NCI-H146 treated with DMSO at 0.1 percent for 48 hours (cell line): ENCODE data around the gene BLOC1S3.

Experiments used
- DNase-seq: peaks from one replicate; lab custom pipeline; 2025; ENCODE audit not compliant: unreplicated experiment; lab: John Stamatoyannopoulos, UW

Gene BLOC1S3

DNA sequence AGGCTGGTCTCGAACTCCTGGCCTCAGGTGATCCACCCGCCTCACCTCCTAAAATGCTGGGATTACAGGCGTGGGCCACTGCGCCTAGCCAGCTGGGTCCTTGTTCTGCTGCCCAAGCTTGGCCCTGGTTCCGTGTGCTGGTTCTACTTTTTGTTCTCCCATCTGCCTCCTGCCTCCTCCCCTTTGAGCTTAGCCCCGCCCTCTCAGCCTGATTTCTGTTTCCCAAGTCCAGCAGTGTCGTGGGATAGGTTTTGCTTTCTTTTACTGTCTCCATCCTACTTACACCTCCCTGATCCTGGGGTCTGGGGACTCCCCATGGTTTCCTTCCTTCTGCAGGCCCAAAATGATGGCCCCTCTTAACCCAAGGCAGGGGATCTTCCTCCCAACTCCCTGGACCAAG lies 2.4 kb downstream of the BLOC1S3 start:
- no peak for DNase-seq

DNA sequence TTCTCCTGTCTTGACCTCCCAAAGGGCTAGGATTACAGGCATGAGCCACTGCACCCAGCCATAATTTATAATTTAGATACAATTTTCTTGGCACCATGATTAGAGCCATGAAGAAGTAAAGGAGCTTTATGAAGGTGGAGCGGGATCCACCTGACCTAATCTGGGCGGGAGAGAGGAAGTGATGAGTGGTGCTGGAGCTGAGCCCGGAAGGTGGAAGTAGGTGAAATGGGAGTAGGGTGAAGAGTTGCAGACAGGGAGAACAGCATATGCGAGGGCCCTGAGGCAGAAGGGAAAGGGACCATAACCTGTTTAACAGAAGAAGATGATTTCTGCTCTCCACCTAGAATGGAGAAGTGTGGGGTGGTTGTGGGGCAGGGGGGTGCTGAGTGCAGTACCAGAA lies 4.2 kb downstream of the BLOC1S3 start:
- no peak for DNase-seq

DNA sequence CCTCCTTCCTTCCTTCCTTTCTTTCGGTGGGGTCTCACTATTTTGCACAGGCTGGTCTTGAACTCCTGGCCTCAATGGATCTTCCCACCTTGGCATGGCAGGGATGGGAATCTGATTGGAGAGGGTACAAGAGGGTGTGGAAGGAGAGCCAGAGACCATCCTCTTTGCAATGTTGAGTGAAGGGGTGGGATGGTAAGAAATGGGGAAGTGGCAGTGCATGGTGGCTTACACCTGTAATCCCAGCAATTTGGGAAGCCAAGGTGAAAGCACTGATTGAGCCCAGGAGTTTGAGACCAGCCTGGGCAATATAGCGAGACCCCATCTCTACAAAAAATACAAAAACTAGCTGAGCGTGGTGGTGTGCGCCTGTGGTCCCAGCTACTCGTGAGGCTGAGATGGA lies 5.5 kb downstream of the BLOC1S3 start:
- no peak for DNase-seq

DNA sequence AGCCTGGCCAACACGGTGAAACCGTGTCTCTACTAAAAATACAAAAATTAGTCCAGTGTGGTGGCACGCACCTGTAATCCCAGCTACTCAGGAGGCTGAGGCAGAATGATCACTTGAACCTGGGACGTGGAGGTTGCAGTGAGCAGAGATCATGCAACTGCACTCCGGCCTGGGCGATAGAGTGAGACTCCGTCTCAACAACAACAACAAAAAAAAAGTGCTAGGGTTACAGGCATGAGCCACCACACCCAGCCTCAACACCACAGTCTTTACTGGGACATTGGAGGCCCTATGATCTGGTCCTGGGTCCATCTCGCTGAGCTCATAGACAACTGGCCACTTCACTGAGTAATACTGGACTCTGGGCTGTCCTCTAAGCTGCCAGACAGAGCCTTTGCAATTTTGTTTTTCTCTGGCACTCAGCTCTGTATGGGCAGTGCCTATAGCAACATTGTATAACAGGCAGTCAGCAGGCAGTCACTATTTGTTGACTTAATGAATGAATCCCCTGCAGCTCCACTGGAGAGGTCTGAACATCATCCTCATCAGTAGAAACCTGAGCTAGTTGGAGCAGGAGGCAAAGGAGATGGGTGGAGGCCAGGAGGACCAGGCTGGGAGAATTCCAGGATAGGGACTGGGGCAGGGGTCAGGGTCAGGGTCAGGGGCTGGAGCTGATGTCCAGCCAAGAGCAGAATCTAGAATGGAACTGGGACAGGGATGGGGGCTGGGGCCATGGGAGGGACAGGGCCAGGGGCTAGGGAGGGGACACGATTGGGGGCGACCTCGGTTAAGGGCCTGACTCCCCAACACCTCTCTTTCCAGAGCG lies 8.1 kb downstream of the BLOC1S3 start:
- DNase-seq = peak; percentile 67

DNA sequence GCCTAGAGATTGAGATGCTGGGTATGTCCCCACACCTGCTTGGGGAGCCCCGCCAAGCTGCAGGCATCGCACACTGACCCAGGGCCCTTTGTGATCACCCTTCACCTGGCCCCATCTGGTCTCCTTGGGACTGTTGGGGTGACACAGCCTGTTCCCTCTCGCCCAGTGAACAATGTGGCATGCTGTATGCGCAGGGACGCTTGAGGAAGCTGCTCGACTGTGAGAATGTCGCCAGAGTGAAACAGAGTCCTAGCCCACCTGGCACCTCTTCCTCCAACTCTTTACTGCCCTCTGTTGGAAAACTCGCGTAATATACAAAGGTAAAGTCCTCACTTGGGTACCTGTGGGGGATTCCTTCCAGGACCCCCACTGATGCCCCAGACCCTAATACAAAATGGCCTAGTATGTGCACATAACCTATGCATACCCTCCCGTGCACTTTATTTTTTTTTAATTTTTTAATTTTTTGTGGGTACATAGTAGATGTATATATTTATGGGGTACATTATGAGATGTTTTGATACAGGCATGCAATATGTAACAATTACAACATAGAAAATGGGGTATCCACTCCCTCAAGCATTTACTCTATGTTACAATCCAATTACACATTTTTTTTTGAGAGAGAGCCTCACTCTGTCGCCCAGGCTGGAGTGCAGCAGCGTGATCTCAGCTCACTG lies 9.0 kb downstream of the BLOC1S3 start:
- DNase-seq = peak; percentile 44

DNA sequence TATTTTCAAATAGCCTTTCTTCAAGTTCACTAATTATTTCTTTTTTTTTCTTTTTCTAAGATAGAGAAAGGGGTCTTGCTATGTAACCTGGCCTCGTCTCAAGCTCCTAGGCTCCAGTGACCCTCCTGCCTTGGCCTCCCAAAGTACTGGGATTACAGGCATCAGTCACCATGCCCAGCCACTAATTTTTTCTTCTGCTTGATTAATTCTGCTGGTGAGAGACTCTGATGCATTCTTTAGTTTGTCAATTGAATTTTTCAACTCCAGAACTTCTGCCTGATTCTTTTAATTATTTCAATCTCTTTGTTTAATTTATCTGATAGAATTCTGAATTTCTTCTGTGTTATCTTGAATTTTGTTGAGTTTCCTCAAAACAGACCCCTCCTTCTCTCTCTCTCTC lies 11.4 kb downstream of the BLOC1S3 start:
- no peak for DNase-seq

DNA sequence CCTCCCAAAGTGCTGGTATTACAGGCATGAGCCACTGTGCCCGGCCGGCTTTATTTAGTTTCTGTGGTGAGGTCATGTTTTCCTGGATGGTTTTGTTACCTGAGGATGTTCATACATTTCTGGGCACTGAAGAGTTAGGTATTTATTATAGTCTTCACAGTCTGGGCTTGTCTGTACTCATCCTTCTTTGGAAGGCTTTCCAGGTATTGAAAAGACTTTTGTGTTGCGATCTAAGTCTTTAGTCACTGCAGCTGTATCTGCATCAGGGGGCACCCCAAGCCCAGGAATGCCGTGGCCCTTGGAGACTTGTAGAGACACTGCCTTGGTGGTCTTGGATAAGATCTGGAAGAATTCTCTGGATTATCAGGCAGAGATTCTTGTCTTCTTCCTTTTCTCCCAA lies 12.8 kb downstream of the BLOC1S3 start:
- no peak for DNase-seq

DNA sequence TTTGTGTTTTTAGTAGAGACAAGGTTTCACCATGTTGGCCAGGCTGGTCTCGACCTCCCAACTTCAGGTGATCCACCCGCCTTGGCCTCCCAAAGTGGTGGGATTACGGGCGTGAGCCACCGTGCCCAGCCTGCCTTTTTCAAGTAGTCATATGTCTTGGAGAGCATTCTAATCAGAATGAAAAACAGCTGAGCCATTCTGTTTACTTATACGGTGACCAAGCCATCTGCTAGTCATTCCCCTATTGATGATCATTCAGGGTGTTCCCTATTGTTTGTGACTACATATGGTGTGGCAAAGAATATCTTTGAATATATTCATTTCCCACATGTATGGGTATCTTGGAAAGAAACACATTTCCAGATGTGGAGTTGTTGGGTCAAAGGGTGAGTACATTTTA lies 17.2 kb downstream of the BLOC1S3 start:
- peak; percentile 21 for DNase-seq

DNA sequence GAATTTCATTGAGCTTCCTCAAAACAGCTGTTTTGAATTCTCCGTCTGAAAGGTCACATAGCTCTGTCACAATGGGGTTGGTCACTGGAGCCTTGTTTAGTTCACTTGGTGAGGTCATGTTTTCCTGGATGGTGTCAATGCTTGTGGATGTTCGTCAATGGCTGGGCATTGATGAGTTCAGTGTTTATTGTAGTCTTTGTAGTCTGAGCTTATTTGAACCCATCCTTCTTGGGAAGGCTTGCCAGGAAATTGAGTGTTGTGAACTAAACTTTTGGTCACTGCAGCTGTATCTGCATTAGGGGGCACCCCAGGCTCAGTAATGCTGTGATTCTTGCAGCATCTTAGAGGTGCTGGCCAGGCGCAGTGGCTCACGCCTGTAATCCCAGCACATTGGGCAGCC lies 22.0 kb downstream of the BLOC1S3 start:
- no peak for DNase-seq

DNA sequence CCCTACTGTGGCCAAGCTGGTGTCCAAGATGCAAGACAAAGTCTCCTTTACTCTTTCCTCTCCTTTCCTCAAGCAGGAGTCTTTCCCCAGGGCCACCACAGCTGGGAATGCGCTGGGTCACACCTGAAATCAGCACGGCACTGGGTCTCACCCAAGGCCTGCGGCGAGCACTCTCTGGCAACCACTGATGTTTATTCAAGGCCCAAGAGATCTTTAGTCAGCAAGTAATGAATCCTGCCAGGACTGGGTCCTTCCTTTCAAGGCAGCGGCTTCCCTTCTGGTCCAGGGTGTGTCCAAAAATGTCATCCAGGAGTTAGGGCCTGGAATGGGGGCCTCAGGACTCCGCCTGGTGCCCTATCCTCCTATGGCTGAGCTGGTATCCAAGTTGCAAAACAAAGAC lies 24.1 kb downstream of the BLOC1S3 start:
- no peak for DNase-seq

DNA sequence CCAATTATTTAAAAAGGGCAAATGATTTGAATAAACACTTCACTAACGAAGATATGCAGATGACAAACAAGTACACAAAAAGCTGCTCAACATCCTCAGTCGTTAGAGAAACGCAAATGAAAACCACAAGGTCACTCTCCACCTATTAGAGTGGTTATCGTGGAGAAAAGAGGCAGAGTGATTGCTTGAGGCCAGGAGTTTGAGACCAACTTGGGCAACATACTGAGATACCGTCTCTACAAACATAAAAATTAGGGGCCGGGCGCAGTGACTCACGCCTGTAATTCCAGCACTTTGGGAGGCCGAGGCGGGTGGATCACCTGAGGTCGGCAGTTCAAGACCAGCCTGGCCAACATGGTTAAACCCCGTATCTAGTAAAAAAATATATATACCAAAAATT lies 27.2 kb downstream of the BLOC1S3 start:
- DNase-seq = no peak

DNA sequence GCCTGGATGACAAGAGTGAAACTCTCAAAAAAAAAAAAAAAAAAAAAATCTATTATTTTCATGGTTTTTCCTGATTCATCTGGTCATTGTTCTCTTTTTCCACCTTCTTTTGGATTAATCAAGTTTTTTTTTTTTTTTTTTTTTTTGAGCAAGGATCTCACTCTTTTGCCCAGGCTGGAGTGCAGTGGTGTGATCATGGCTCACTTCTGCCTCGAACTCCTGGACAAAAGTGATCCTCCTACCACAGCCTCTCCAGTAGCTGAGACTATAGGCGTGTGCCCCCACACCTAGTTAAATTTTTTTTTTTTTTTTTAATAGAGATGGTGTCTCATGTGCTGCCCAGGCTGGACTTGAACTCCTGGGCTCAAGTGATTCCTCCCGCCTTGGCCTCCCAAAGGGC lies 27.7 kb downstream of the BLOC1S3 start:
- no peak for DNase-seq

DNA sequence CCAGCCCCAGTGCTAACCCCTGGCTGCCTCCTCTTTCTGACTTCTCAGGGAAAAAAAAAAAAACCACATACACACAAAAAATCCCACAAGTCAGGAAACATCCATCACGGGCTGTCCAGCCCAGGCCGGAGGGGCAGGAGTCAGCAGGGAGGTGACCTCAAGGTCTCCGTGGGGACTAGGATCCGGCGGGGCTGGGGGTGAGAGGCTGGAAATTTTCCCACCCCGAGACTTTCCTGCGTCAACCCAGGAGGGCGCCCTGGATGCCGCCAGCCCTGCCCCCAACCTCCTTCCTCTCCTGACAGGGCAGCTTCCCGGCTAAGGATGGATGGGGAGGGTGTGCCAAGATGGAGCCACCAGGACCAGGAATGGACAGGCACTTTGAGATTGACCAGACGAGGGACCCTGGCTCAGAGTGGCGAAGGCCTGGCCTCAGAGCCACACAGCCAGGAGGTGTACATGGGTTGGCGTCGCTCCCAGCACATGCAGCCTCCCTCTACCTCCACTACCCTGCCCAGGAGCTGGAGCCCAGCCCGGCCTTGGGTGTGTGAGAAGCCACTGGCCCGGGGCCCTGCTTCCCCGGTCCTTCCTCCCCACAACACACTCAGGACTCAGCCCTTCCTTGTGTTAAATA lies 33.3 kb downstream of the BLOC1S3 start:
- DNase-seq = no peak

DNA sequence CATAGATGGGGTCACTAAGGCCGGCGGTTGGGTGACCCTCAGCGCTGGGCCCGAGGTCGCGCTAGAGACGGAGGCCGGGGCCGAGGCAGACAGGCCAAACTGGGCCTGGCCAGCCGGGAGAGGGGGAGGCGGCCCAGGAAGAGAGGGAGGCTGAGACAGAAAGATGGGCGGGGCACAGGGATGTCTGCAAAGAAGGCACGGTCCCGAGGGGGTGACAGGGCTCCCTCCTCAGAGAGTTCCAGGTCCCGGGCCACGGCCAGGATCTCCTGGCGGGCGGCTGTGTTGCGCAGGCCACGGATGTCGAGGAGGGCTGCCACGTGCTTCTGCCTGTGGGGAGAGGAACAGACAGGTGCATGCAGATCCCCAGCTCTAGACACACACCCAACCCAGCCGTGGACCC lies 34.4 kb downstream of the BLOC1S3 start:
- DNase-seq = no peak

DNA sequence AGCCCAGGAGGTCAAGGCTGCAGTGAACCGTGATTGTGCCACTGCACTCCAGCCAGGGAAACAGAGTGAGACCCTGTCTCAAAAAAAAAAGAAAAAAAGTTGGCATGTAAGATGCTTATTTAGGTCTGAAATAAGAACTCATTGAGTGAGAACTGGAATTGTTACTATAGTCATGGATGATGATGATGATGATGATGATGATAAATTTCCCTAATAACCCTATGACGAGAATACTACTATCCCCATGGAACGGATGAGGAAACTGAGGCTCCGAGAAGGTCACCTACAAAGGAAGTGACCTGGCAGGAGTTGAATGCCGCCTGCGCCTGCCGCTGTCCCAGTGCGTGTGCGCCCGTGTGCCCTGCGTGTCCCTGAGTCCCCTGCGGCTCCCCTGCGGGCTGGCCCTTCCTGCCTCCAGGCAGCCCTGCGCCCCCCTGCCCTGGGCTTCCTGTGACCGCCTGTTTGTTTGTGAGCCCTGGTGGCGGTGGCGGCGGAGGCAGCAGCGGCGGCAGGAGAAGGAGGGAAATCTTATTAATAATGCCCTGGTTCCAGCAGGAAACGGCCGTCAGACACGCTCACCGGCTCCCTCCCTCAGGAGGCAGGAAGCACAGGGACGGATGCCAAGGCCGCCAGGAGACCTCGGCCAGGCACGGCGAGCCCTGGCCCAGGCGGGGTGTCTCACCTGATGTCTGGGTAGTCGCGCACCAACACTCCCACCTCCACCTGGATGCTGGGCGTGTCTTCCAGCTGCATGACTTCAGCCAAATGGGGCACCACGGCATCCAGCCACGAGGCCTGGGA lies 37.0 kb downstream of the BLOC1S3 start:
- DNase-seq = peak; percentile 35

DNA sequence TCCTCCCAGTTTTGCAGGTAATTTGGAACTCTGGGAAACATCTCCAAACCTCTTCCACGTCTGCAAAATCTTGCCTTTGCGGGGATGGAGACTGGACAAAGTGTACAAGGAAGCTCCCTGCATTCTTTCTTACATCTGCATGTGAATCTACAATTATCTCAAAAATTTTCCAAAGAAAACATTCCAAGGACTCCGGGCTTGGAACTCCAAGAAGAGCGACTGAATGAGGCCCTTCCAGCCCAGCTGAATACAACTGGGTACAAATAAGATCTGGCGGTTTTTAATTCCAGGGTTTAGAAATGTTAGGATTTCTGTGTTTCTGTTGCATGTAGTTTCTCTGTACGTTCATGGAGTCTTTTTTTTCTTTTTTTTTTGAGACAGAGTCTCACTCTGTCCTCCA lies 38.1 kb downstream of the BLOC1S3 start:
- DNase-seq = no peak

DNA sequence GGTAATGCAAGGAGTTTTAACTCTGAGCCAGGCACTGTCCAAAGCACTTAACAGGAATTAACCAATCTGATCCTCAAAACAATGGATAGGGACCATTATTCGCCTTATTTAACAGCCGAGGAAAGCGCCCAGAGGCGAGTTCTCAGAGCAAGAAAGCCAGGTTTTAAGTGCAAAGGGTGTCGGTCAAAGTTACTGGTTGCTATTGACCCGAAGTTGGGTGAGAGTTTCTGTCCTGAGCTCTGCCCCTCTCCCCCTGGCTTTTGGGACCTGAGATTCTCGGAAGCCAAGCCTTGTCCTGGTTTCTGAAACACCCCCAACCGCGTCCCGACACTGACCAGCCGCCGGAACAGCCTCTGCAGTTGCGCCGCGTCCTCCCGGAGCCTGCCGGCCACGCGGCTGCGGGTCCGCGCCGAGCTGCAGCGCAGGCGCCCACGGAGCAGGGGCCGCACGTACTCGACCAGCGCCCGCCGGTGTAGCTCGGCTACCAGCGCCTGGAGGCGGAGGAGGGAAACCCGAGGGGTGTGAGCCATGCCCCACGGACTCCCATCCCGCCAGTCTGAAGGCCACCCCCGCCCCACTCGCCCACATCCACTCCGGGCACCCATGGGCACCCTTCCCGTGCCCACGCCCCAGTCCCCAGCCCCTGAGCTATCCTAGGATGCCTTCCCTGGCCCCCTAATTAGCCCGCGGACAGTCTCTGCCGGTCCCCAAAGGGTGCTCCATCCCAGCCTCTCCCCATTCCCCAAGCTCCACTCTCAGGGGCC lies 38.8 kb downstream of the BLOC1S3 start:
- no peak for DNase-seq

DNA sequence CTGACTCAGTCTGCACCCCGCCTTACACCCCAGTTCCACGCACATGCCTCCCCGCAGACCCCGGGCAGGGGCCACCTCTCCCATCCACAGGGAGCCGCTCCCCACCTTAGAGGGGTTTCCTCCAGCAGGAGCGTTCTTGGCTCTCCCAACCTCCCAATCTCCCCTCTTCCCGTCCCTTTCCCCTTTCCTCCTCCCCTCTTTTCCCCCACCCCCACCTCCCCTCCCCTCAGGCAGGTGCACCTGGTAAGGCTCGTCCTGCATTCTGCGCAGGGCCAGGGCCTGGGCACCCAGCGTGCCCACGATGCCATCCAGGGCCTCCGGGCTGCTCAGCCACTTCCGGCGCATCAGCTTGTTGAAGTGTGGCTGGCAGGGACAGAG lies 39.4 kb downstream of the BLOC1S3 start:
- DNase-seq = no peak

DNA sequence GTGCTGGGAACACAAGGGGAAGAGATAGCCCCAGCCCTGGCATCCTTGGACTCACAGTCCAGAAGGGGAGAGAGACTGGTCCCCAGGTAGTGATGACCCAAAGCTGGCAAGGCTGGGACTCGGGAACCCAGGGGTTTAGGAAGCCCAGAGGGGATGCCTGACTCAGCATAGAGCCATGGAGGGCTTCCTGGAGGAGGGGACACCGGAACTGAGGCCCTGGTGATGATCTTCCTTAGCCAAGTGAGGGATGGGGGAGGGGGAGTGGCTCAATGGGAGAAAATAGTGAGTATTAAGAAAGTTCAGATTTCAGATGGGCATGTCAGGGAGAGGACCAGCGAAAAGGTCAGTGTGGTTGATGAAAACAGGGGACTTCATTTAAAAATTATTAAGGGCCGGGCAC lies 39.8 kb downstream of the BLOC1S3 start:
- DNase-seq = no peak

DNA sequence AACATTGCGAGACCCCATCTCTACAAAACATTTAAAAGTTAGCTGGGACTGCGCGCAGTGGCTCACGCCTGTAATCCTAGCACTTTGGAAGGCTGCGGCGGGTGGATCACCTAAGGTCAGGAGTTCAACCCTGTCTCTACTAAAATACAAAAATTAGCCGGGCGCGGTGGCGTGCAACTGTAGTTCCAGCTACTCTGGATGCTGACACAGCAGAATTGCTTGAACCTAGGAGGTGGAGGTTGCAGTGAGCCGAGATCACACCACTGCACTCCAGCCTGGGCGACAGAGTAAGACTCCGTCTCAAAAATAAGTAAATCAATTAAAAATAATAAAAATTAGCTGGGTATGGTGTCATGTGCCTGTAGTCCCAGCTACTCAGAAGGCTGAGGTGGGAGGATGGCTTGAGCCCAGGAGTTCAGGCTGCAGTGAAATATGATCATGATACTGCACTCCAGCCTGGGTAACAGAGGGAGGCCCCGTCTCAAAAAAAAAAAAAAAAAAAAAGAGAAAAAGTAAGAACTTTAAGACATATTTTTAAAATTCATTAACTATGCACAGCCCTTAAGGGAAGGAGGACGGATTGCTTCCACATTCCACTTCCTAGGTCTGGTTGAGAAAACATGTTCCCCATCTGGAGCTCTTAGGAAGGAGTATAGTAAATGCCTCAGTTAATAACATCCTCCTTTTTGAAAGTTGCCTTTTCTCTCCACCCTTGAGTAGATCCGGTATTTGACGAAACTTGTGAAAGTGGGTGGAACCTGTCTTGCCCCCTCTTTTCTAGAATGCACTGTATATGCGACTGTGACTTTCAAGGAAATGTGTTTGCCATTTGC lies 40.5 kb downstream of the BLOC1S3 start:
- no peak for DNase-seq
